ENCODE results near the gene ZSCAN2. TPM values are rescaled to one million over a fixed set of nuclear protein-coding genes. Genes with fewer than 3 reads are reported as not detected.

Gene ZSCAN2
- total RNA-seq, 1 experiment from 2014 or later: 15.2 TPM

- H3K27me3 ChIP-seq (replicated peaks; ENCODE audit: insufficient read depth, low read depth, low read length, poor library complexity): no peaks in the 10 kb centered on the region
- no peak for TF ChIP-seq CTCF (conservative IDR thresholded peaks at IDR 0.05; ENCODE audit: low read depth, low read length)
- TF ChIP-seq EZH2 (IDR thresholded peaks at IDR 0.05; ENCODE audit: borderline replicate concordance, low read depth, low read length, poor library complexity, severe bottlenecking): no peak
- H3K9me3 ChIP-seq (ENCODE audit: low read depth, low read length, poor library complexity, severe bottlenecking): no peaks in the 10 kb centered on the region
- H3K27ac ChIP-seq (ENCODE audit: low read depth, low read length, poor library complexity, severe bottlenecking): no peak overlapping the region
- POLR2A ChIA-PET (ENCODE audit: low non-redundant PET): no interaction called here
- no TSS peak for BruUV-seq (replicated peaks)
- H3K36me3 ChIP-seq (ENCODE audit: insufficient read depth, low read length, poor library complexity, severe bottlenecking): no peaks in the 10 kb centered on the region
- no peaks in the 10 kb centered on the region for H3K4me1 ChIP-seq (ENCODE audit: insufficient read depth, low read length, poor library complexity, severe bottlenecking)
- CTCF ChIA-PET: no interaction called here
- no peak for DNase-seq (ENCODE audit: low spot score)
- no peak overlapping the region for H3K4me3 ChIP-seq (ENCODE audit: low read depth, low read length, poor library complexity, severe bottlenecking)
- intact Hi-C loops (cut with micrococcal nuclease; ENCODE audit: unreplicated experiment): no loop called here
Measured at GRCh38 chr15:84594617-84595290, 6.1 kb upstream of the ZSCAN2 start.

GRCh38 chr15:84595660-84596059 is 5.1 kb upstream of the ZSCAN2 start:
- ChIA-PET CTCF (no interaction called here), POLR2A (ENCODE audit: low non-redundant PET) (no interaction called here)
- TF ChIP-seq EZH2 (IDR thresholded peaks at IDR 0.05; ENCODE audit: borderline replicate concordance, low read depth, low read length, poor library complexity, severe bottlenecking) (no peak), CTCF (conservative IDR thresholded peaks at IDR 0.05; ENCODE audit: low read depth, low read length) (no peak)
- H3K4me1 ChIP-seq (ENCODE audit: insufficient read depth, low read length, poor library complexity, severe bottlenecking): no peaks in the 10 kb centered on the region
- H3K36me3 ChIP-seq (ENCODE audit: insufficient read depth, low read length, poor library complexity, severe bottlenecking): no peaks in the 10 kb centered on the region
- DNase-seq (ENCODE audit: low spot score): no peak
- intact Hi-C loops (cut with micrococcal nuclease; ENCODE audit: unreplicated experiment): no loop called here
- H3K4me3 ChIP-seq (ENCODE audit: low read depth, low read length, poor library complexity, severe bottlenecking): no peak overlapping the region
- H3K27ac ChIP-seq (ENCODE audit: low read depth, low read length, poor library complexity, severe bottlenecking): no peak overlapping the region
- no peaks in the 10 kb centered on the region for H3K9me3 ChIP-seq (ENCODE audit: low read depth, low read length, poor library complexity, severe bottlenecking)
- no peaks in the 10 kb centered on the region for H3K27me3 ChIP-seq (replicated peaks; ENCODE audit: insufficient read depth, low read depth, low read length, poor library complexity)
- no TSS peak for BruUV-seq (replicated peaks)

- TF ChIP-seq CTCF (conservative IDR thresholded peaks at IDR 0.05; ENCODE audit: low read depth, low read length) (no peak), EZH2 (IDR thresholded peaks at IDR 0.05; ENCODE audit: borderline replicate concordance, low read depth, low read length, poor library complexity, severe bottlenecking) (no peak)
- H3K4me1 ChIP-seq (ENCODE audit: insufficient read depth, low read length, poor library complexity, severe bottlenecking): peaks cover 4% of the 10 kb centered on the region
- H3K9me3 ChIP-seq (ENCODE audit: low read depth, low read length, poor library complexity, severe bottlenecking): no peaks in the 10 kb centered on the region
- H3K36me3 ChIP-seq (ENCODE audit: insufficient read depth, low read length, poor library complexity, severe bottlenecking): no peaks in the 10 kb centered on the region
- intact Hi-C loops (cut with micrococcal nuclease; ENCODE audit: unreplicated experiment): no loop called here
- POLR2A ChIA-PET (ENCODE audit: low non-redundant PET): no interaction called here
- no TSS peak for BruUV-seq (replicated peaks)
- H3K4me3 ChIP-seq (ENCODE audit: low read depth, low read length, poor library complexity, severe bottlenecking): no peak overlapping the region
- CTCF ChIA-PET: no interaction called here
- H3K27me3 ChIP-seq (replicated peaks; ENCODE audit: insufficient read depth, low read depth, low read length, poor library complexity): no peaks in the 10 kb centered on the region
- H3K27ac ChIP-seq (ENCODE audit: low read depth, low read length, poor library complexity, severe bottlenecking): no peak overlapping the region
- no peak for DNase-seq (ENCODE audit: low spot score)
Measured at GRCh38 chr15:84597296-84597695, 3.5 kb upstream of the ZSCAN2 start.
